Measurements from ENCODE around the gene PABPN1L.
"Not testable (repeated sequence)": the region's sequence is repeated elsewhere in the genome, so short reads cannot be mapped to it uniquely, and the experiment has no call there.

The PABPN1L gene

DNA sequence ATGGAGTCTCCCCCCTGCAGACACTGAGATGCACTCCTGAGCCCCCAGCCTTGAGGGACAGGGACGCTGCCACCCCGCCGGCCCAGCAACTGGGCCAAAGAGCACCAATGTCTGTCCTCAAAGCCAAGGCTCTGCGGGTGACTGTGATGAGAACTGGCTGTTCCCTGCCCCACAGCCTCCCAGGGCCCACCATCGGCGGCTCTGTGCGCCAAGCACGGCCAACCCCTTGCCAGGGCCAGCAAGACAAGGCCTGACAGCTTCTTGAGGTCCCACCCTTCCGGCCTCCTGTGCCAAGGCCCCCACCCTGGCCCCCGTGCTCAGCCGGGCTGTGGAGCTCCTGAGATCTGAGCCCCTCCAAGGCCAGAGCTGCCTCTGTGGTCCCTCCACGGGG is 34.2 kb upstream of the PABPN1L start:
- no peak for DNase-seq (ENCODE audit: low read depth)

DNA sequence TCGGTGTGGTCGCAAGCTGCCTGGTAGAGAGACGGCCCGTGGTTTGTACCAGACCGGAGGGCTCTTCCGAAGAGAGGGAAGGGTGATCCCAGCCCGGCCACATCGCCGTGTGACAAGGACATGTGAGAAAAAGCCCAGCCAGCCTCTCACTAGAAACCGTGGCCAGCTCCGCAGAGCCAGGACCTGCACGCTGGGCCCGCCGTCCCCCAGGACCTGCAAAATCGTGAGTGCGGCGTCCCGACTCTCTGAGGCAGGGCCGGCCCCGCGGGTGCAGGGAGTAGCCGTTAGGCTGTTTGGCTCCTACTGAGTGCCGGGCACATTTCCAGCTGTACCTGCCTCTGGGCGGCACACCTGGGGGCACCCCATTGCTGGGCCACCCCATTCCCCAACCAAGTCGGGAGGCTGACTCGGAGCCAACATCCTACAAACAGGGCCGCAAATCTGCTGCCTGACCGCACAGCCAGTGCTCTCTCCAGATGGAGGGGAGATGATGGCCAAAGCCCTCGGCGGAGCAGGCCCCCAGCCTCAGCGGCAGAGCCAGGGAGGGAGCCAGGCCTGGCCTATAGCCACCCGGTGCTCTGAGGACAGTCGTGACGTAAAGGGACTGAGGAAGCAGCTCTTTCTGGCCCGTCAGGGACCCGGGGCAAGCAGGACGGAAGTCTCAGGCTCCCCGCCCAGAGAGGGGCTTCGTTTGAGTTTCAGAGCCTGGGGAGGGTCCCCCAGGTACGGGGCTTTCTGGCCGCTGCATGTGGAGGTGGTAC is 33.6 kb upstream of the PABPN1L start:
- no peak for DNase-seq (ENCODE audit: low read depth)

DNA sequence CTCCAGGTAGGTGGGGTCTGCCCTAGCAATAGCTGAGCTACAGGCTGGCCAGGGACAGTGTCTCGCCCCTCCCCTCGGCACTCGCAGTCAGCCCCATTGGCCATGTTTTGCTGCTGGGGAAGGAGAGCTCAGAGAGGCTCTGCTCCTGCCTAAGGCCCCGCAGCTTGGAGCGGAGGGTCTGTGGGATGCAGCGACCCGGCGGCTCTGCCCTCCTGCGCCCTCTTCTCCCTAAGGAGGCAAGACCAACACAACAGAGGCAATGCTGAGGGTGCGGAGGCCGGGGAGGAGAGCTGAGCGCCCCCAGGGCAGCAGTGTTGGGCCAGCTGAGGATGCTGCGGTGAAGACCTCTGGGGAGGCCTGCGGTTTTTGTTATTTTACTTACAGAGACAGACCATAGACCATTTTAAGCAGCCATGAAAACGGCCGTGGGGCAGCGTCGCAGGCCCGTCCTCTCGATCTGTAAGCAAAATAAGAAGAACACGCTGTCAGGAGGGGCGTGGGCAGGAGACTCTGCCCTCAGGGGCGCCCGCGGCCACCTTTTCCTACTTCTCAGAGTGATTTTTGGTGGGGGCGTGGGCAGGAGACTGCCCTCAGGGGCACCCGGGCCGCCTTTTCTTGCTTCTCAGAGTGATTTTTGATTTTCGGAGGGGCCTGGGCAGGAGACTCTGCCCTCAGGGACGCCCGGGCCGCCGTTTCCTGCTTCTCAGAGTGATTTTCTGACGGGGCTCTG is 31.4 kb upstream of the PABPN1L start:
- DNase-seq (ENCODE audit: low read depth): no peak

DNA sequence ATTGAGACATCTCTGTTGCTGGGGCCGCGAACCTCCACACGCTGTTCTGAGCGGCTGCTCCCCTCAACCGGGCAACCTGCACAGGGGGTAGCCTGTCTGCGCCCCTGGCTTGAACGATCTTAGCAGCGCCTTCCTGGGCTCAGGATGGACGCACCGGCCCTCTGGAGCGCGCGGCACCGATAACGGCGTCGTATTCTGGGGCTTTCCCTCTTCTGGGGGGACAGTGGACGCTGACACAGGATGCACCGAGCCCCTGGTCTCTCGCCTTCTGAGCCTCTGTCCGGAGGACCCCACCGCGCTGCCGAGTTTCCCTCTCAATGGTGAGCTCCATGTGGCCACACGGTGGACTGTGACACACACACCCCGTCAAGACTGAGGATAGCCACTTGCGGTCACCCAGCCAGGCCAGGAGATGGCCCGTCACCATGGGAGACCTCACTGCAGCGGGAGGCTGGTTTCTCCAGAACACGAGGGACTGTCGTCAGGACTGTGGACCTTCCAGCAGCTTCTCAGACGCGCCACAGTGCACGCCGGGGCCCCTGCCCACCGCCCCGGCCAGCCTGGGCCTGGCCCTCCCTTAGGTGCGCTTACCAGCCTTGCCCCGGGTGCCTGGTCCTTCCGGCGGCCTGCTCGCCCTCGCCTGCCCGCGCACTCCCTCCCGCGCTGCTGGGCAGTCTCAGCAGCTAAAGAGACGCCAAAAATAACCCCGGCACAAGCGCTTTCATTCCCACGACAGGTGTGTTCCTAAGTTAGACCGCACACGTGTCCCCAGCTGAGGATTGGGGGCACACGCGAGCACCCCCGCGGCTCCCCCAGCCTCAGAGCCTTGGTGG is 30.0 kb upstream of the PABPN1L start:
- DNase-seq (ENCODE audit: low read depth): no peak

DNA sequence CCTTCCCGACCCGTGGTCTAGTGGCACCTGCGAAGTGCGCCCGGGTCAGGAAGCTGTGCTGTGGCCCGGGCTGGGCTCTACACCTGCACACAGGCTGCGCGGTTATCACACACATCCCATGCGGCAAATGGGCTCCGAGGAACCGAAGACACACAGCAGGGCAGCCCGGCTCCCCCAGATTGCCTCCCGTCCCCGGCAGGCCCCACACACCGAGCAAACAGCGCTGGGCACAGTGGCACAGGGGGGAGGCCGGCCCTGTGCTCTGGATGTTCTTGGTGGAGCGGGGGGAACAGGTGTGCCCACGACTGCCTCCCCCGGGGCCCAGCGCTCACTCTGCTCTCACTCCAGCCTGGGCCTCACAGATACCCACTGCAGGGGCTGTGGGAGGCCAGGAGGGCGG is 28.9 kb upstream of the PABPN1L start:
- no peak for DNase-seq (ENCODE audit: low read depth)

DNA sequence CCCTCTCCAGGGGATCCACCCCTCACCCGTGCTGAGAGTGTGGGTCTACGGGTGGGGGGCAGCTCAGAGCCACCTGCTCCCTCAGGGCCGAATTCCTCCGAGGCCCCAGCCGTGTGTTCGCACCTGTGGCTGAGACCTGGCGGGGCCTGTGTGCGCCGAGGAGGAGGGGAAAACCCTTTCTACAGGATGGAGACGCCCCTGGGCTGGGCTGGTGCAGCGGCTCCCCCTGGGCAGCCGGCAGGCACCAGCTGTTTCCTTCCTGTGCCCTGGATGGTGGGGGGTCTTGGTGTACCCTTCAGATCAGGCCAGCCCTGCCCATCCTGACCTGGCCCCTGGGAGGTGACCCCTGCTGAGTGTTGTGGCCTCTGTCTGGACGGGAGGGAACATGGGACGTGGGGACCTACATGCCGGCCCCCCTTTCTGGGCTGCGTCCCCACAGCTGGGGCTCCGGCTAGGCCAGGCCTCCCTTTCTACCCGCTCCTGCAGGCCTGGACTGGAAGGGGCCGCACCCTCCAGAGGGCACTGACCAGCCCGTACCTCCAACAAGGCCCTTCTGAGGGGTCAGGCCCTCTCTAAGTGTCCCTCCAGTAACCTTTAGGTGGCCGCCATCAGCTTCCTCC is 28.3 kb upstream of the PABPN1L start:
- DNase-seq (ENCODE audit: low read depth): no peak

DNA sequence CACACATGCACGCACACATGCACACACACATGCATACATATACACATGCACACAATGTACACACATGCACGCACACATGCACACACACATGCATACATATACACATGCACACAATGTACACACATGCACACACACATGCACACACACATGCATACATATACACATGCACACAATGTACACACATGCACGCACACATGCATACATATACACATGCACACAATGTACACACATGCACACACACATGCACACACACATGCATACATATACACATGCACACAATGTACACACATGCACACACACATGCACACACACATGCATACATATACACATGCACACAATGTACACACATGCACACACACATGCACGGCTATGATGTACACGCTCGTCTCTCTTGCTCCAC is 27.8 kb upstream of the PABPN1L start:
- DNase-seq (ENCODE audit: low read depth): not testable (repeated sequence)

DNA sequence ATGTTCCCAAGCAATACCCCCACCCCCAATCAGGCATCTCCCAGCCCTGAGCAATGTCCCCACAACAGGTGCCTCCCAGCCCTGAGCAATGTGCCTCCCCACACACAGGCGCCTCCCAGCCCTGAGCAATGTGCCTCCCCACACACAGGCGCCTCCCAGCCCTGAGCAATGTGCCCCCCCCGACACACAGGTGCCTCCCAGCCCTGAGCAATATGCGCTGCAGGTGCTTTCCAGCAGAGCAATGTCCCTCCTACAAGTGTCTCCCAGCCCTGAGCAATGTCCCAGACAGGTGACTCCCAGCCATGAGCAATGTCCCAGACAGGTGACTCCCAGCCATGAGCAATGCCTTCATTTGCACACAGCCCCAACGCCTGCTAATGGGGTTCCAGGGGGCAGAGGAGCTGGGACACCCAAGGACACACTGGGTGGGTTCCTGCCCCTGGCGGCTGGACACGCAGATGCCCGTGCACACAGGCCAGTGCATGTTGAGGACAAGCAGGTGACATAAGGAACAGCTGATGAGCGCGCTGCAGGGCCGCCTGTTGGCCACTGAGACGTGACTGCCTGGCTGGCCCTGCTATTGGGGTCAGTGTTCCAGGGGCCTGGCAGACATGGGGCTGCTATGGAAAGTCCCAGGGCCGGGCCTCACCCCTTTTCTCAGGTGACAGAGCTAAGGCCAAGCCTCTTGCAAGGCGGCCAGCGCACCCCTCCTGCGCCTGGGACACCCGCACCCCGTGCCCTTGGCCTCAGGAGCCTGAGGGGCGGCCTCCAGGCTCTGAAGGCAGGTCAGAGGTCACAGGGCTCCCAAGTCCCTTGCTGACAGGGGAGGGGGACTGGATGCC is 26.9 kb upstream of the PABPN1L start:
- no peak for DNase-seq (ENCODE audit: low read depth)

DNA sequence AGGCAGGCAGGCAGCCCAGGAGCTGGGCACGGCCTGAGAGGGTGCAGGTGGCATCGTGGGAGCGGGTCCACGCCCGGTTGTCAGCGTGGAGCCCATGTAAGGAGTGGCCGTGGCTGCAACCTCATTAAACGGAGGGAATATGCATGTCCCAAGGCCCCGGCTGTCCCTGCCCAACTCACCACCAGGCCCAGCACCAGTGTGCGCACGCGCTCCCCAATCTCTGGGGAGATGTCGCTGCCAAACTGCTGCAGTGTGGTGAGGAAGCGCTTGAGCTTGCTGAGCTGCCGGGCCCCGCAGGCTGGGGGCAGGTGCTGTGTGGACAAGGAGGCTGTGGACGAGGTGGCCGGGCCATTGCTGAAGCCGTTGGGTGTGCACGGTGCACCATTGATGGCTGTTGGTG is 25.6 kb upstream of the PABPN1L start:
- DNase-seq (ENCODE audit: low read depth): no peak

DNA sequence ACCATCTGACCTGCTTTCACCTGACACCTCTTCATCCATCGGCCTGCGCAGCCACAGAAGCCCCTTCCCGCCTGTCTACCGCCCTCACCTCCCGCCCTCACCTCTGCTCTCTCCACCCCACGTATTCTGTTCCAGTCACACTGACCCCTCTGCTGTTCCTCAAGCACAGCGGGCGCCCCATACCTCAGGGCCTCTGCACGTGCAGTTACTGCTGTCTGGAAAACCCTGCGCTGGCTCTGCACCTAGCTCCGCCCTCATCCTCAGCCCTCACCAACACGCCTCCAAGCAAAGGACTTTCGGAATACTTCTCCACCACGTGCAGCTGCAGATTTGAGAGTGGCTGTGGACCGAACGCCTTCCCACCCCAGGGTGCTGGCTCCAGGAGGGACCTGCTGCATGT is 24.6 kb upstream of the PABPN1L start:
- DNase-seq (ENCODE audit: low read depth): no peak

DNA sequence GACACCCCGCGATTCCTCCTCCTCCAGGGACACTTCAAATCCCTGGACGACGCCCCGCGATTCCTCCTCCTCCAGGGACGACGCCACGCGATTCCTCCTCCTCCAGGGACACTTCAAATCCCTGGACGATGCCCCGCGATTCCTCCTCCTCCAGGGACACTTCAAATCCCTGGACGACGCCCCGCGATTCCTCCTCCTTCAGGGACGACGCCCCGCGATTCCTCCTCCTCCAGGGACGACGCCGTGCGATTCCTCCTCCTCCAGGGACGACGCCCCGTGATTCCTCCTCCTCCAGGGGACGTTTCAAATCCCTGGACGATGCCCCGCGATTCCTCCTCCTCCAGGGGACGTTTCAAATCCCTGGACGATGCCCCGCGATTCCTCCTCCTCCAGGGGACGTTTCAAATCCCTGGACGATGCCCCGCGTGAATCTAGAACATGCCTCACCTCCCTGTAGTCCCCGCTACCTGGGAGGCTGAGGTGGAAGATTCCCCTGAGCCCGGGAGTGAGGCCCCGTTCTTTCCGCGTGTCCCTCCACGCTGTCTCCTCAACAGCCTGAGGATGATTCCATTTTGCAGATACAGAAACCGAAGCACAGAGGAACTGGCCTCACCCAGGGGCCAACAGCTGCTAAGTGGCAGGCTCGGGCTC is 23.4 kb upstream of the PABPN1L start:
- not testable (repeated sequence) for DNase-seq (ENCODE audit: low read depth)

DNA sequence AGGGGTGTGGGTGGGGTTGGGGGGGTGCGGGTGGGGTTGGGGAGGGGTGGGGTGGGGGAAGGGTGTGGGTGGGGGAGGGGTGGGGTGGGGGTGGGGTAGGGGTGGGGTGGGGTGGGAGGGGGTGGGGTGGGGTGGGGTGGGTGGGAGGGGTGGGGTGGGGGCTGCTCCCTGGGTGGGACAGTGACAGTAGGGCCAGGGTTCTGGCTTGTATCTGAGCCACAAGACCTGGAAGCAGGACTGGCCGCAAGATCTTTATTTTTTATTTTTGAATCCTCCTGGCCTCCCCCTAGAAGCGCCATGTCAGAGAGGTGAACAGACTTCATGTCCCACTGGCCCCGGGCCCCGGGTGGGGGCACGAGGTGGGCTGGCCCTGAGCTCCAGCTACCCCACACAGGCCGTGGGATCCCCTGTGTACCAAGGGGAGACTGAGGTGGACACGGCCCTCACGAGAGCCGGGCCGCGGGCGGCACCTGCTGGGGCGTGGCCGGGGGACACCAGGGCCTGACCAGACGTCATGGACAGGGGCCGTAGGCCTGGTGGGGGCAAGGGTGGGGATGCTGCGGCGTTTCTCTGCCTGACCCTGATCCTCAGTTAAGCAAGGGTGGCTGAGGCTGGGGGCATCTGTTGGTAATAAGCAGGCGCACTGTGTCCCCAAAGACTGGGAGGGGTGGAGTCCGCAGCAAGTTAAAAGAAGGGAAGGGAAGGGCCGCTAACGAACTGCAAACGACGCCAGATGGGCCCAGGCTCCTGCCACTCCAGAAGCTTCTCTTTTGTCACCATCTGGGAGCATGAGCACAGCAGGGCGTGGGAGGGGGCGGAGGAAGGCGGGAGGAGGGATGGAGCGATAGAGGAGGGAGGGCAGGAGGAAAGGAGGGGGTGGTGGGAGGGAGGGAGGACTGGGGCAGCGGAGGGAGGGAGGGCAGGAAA is 22.3 kb upstream of the PABPN1L start:
- DNase-seq (ENCODE audit: low read depth): no peak

DNA sequence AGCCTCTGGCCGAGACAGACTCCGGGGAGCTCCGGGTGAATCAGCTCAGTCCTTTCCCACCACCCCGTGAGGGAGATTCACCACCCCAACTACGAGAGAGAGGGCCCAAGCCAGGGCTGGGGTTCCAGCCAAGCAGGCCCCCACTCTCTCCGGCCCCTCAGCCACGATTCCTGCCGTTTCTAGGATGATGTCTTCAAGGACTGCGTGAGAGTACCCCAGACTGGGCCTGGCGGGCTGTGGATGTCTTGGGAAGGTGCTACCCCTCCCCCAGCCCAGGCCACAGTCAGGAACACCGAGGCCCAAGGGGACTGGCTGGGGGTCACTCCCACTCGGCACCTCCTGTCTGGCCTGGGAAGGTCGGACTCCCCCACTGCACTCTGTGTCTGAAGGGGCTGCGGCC is 21.6 kb upstream of the PABPN1L start:
- no peak for DNase-seq (ENCODE audit: low read depth)

DNA sequence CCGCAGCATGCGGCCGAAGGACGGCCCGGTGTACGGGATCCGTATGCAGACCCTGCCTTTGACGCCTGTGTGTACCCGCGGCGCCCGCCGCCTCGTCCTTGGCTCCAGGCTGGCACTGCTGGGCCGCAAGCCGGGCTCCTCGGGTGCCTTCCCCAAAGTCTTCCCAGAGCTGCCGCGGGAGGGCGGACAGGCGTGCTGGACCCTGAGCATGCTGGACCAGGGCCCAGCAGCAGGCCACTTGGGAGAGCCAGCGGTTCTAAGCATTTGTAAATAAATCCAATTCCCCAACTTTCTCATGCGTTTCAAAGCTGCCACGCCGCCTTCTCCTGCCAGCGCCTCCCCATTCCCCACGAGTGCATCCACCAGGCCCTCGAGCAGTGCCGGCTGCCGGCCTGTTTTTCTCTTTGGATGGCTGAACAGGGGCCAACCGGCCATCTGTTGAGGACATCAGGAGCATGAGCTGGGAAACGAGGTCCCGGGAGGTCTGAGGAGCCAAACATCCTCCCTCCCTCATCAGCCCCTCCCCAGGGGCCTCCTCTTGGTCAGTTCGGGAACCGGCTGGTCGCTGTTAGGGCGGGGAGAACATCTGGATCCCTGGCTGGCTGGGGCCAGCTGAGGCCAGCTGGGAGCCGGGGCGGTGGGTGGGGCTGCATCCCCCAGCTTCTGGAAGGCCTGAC is 20.5 kb upstream of the PABPN1L start:
- no peak for DNase-seq (ENCODE audit: low read depth)

DNA sequence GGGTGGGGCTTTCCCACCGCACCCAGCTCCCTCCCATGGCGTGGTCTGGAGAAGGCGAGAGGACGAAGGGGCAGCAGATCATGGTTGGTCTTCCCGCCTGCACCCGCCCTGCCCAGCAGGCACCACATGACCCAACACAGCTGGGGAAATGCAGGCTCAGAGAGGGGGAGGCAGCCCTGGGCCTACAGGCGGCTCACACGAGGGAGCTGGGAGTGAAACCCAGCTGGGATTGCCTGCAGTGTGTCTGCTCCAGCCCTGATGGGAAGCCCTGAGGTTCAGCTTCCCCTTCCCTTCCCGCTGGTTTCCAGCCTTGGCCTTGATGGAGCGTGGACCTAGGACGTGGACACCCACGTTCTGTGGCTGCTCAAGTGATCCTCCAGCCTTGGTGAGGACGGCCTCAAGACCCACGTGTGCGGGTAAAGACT is 20.0 kb upstream of the PABPN1L start:
- no peak for DNase-seq (ENCODE audit: low read depth)

DNA sequence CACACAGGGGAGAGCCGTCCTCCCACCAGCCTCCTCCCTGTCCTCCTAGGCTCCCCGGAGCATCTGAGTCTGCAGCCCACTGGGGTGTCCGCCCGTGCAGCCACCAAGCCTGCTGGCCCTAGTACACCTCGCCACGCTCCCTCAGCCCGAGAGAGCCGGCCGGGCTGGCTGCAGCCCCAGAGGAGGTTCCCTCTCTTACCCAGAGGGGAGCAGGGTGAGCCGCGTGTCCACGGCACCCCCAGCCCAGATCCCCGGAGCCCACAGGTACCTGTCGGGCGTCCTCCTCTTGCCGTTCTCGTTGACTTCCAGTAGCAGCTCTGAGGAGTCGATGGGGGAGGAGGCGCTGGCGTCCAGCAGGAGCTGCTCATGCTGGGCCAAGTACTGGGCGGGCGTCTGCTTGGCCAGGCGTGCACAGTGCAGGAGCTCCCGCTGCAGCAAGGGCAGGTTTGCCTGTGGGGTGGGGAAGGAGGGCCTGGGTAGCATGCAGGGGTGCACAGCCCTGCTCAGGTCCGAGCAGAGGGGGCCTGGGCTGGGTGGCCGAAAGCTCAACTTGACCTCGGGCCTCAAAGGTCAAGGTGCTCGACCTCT is 19.3 kb upstream of the PABPN1L start:
- DNase-seq (ENCODE audit: low read depth): no peak

DNA sequence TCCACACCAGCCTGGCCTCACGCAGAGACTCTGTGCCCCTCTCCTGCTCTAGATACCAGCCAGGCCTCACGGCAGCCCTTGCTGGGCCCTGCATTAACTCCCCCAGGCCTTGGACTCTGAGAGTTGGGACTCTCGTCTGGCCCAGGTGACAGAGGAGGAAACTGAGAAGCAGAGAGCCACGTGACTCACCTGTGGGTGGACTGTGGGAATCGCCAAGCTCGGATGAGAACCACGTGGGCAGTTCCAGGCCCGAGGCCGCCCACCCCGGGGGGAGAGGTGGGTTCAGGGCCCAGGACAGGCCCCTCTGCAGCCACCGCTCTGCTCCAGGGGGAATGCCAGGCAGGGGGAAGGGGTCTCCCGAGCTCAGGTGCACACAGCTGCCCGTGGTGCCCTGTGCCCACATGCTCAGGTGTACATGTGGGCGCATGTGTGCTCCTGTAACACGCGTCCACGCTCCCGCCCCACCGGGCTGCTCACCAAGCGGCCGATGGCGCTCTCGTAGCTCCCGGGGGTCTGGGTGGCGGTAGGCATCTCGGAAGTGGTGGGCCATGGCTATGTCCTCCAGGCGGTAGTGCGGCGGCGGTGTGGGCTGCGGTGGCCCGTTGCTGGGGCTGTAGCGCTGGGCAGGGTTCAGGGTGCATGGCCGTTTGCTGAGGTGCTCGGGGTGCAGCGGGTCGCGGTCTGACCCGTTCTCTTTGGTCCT is 18.3 kb upstream of the PABPN1L start:
- no peak for DNase-seq (ENCODE audit: low read depth)

DNA sequence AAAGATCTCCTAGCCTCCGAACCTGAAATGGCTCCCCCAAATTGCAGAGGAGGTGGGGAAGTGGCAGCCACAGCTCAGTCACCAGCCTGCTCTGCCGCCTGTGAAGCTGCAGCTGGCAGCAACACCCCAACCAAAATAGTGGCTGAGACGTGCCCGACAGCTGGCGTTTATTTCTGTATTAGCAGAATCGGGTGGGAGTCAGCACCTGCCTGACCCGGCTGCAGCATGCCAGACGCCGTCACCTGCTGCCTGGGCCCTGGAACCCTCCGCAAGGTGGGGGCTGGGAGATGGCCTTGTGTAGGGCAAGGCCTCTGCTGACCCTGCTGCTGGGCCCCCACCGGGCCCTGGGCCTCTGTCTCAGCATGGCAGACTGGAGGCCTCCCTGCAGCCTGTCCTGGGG is 17.5 kb upstream of the PABPN1L start:
- DNase-seq (ENCODE audit: low read depth): no peak
